C1 segment of cervical spinal cord (tissue), 14 donors: Measurements from ENCODE around the gene AXDND1.
"Not testable (repeated sequence)": the region's sequence is repeated elsewhere in the genome, so short reads cannot be mapped to it uniquely, and the experiment has no call there.

Experiments
- DNase-seq, 14 donors: peaks; one replicate each; lab custom pipeline; 2025; lab: John Stamatoyannopoulos, UW

The AXDND1 gene

DNA sequence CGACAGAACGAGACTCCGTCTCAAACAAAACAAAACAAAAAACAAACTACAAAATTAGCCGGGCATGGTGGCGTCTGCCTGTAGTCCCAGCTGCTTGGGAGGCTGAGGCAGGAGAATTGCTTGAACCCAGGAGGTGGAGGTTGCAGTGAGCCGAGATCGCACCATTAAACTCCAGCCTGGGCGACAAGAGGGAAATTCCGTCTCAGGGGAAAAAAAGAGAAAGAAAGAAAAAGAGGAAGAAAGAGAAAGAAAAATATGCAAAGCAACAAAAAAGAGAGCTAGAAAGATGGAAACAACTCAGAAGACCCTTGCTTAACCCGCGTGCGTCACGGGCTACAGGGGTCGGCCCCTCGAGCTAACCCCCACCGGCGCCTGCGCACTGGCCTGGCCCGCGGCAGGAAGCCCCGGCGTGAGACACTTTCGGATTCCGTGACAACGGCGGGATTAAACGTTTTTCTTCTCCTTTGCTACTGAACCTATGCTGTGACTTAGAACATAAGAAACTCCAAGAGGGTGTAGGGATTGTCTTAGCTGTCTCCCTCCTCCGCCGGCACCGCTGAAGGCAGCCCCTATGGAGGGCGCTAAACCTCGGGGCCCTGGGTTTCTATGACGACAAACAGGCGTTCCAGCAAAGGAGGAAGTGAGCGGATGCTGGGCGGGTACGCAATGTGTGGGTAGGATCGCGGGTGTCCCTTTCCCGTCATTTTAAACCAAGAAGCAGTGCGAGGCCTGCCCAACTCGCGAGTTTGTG lies at the start of gene AXDND1:
TSS of gene AXDND1 (plus strand) at position 630 of the 751 bp plus-strand sequence. CDS start 539 bp downstream, outside the sequence.
- peak; percentile 33 to 87 (median 73) for DNase-seq

DNA sequence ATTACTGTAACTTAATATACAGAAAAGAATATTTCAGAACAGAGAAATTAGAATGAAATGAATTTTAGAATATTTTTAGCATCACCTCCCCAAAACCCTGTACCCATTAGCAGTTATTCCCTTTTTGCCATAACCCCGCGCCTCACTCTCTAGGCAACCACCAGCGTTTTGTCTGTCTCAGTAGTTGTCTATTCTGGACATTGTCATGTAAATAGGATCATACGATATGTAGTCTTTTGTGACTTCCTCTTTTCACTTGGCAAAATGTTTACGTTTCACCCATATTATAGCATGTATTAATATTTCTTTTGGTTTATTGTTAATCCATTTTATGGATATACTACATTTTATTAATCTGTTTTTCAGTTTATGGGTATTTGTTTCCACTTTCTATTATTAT lies 47.3 kb upstream of the AXDND1 start:
- DNase-seq, result no peak

DNA sequence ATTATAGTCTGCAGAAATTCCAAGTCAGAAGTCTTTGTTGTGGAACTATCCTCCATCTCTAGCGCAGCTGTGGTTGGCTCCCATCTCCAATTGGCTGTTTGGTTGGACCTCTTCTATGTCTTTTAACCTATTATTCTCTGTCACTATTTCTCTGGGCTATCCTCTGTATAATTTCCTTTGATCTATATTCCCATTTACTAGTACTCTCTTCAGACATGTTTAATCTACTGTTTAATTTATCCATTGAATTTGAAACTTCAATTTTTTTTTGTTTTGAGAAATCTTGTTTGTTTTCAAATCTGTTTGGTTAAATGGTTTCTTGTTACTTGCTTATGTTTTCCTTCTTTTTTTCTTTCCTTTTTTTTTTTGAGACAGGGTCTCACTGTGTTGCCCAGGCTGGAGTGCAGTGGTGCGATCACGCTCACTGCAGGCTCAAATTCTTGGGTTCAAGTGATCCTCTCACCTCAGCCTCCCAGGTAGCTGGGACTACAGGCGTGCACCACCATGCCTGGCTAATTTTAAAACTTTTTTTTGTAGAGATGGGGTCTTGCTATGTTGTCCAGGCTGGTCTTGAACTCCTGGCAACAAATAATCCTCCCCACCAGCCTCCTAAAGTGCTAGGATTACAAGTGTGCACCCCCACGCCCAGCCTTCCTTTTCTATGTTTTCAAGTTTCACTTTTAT lies 44.1 kb upstream of the AXDND1 start:
- no peak for DNase-seq

GRCh38 chr1:179322557-179322956 lies 43.2 kb upstream of the AXDND1 start:
- no peak for DNase-seq

DNA sequence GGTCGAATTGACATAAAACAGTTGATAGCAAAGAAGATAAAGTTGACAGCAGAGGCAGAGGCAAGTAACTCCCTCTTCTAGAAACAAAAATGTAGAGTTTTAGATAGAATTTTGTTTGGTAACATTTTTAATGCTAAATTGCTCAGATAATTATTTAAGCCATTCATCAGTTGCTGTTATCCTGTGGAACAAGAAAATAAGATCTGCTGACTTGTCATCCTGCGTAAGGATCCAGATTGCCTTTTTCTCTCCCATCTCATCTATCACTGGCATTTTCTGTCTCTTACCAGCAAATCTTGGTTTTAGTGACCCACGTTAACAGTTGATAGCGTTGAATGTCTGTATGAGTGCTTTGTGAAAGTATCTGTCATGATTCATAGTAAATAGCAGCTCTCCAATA lies 42.3 kb upstream of the AXDND1 start:
- DNase-seq, result no peak

GRCh38 chr1:179325836-179326235 lies 39.9 kb upstream of the AXDND1 start:
- DNase-seq, result no peak

DNA sequence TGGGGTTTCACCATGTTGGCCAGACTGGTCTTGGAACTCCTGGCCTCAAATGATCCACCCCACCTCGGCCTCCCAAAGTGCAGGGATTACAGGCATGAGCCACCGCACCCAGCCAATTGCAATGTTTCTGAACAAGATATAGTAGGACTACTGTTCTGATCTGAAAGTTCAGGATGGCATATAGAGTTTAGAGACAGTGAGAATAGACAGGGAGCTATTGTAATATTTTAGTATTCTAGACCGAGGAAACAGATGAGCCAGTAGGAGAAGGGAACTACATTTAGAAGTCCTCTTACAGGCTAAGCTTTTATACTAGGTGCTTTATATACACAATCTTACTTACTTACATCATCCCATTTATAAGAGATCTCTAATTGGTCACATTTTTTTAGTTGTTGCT lies 39.0 kb upstream of the AXDND1 start:
- no peak for DNase-seq

- no peak for DNase-seq
These were observed 38.6 kb upstream of the AXDND1 start for GRCh38 chr1:179327196-179327595.

GRCh38 chr1:179327679-179328078 lies 38.1 kb upstream of the AXDND1 start:
- no peak for DNase-seq

GRCh38 chr1:179329862-179330261 lies 35.9 kb upstream of the AXDND1 start:
- DNase-seq, result no peak

DNA sequence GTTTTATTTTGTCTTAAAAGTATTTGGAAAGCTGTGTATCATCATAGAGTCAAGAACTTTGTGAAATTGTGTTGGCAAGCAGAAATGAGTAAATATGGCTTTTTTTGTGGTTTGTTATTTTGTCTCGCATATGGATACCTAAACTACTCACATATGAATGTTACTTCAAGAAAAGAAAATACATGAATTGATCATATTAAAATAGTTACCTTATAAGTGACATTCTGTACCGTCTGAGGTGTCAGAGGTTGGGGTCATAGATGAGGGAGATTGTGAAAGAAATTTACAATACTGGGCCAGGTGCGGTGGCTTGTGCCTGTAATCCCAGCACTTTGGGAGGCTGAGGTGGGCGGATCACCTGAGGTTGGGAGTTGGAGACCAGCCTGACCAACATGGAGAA lies 31.3 kb upstream of the AXDND1 start:
- no peak for DNase-seq

GRCh38 chr1:179337288-179337687 lies 28.5 kb upstream of the AXDND1 start:
- DNase-seq, result no peak

DNA sequence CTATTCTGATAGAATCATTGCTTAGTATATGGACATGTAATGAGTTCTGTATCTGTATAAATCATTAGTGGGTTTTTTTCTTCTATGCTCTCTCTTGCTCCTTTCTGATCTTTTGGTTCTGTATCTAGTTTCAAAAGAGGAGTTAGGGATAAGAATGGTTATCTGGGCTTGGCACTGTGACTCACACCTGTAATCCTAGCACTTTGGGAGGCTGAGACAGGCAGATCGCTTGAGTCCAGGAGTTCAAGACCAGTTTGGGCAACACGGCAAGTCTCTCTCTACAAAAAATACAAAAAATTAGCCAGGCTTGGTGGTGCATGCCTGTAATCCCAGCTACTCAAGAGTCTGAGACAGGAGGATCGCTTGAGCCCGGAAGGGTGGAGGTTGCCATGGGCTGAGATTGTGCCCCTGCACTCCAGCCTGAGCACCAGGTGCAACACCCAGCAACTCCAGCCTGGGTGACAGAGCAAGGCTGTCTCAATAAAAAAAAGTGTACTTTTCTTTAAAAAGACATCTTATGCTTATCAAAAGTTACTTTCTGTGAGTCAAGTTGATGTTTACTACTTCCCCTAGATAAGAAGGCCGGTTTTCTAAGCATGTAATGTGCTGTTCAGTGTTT lies 27.7 kb upstream of the AXDND1 start:
- DNase-seq, result no peak

- peak in 1 of 14 donors; percentile 2 for DNase-seq
These were observed 24.9 kb upstream of the AXDND1 start for GRCh38 chr1:179340918-179341317.

- no peak for DNase-seq
These were observed 23.7 kb upstream of the AXDND1 start for GRCh38 chr1:179341943-179342547.

DNA sequence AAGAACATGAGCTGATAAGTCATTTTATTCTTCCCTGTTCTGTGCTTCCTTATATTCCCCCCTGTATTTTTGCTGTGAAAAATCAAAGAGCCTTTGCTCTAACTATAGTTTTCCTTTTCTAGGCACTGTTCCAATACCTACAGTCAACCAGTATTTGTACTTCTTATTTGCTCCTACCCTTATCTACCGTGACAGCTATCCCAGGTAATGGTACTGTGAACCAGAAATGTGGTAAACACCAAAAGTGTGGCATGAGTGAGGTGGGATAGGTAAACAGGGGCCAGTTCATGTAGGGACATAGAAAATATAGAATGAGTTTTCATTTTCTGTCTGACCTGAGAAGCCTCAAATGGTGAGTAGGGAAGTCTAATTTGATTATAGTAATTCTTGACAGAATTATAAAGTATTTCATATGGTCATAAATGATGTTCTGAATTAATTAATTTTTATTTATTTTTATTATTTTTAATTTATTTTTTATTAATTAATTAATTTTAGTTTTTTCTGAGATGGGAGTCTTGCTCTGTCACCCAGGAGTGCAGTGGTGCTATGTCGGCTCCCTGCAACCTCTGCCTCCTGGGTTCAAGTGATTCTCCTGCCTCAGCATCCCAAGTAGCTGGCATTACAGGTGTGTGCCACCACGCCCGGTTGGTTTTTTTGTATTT lies 22.9 kb upstream of the AXDND1 start:
- no peak for DNase-seq

DNA sequence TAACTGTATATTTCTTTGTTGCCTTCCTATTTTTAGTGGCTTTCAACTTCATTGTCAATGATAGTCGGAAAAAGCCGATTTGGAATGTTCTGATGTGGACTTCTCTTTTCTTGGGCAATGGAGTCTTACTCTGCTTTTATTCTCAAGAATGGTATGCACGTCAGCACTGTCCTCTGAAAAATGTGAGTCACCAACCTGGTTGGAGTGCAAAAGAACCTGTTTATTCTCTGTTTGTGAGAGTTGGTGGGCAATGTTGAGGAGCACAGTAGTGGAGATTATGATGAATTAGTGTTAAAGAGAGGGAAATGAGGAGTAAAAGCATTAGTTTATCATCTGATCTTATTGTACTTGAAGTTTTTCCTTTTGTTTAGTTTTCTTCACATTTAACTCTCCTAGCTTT lies 14.5 kb upstream of the AXDND1 start:
- no peak for DNase-seq

DNA sequence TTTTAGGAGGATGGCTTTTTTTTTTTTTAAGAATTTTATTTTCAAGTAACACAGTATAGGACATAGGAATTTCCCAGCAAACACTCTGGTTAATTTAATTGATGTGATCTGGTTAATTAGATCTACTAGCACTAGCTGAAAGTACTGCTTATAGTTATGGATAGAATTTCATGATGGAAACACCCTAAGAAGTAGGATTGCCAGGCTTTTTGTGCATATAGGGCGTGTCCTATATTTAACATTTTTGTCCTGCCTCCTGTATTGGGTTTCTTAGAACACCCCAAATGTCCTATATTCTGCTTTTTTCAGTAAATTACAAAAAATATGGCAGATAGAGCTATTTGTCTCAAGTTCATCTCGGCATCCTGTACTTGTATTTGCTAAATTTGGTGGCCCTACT lies 13.5 kb upstream of the AXDND1 start:
- DNase-seq, result no peak

DNA sequence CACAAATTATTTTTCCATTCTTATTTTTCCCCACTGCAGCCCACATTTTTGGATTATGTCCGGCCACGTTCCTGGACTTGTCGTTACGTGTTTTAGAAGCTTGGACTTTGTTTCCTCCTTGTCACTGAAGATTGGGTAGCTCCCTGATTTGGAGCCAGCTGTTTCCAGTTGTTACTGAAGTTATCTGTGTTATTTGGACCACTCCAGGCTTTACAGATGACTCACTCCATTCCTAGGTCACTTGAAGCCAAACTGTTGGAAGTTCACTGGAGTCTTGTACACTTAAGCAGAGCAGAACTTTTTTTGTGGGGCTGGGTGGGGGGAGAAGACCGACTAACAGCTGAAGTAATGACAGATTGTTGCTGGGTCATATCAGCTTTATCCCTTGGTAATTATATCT lies 12.2 kb upstream of the AXDND1 start:
- no peak for DNase-seq

DNA sequence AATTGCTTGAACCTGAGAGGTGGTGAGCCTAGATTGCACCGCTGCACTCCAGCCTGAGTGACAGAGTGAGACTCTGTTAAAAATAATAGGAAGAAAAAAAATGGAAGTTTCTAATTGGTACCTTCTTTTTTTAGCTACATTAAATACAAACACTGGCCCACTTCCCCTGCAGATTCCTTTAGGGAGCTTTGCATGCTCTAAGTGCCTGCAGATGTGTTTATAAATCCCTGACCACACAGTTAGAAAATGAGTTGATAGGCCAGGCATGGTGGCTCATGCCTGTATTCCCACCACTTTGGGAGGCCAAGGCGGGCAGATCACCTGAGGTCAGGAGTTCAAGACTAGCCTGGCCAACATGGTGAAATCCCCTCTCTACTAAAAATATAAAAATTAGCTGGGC lies 4.1 kb upstream of the AXDND1 start:
- not testable (repeated sequence) for DNase-seq

GRCh38 chr1:179366093-179366800 lies 476 bp downstream of the AXDND1 start:
- DNase-seq, result peak in 1 of 14 donors; percentile 12
